Chondrocyte (in vitro differentiated cells): ENCODE results near the gene NDST4. TPM values are rescaled to one million over a fixed set of nuclear protein-coding genes. Genes with fewer than 3 reads are reported as not detected.

Experiments used
- DNase-seq: peaks from one replicate; pipeline ENCODE4 v3.0.0; 2021; ENCODE audit warnings: mixed read lengths, low spot score
- H3K27ac Mint-ChIP-seq: one replicate; pipeline ENCODE4 v1.8.0; 2021; ENCODE audit warnings: mild to moderate bottlenecking, moderate library complexity, mixed read lengths; ENCODE audit not compliant: unreplicated experiment
- H3K27me3 Mint-ChIP-seq: 2 replicates; pipeline ENCODE4 v1.8.0; 2021; ENCODE audit warnings: low read depth, mixed read lengths
- H3K36me3 Mint-ChIP-seq: 2 replicates; pipeline ENCODE4 v1.8.0; 2021; ENCODE audit warnings: low read depth, mixed read lengths
- H3K4me1 Mint-ChIP-seq: 2 replicates; pipeline ENCODE4 v1.8.0; 2021; ENCODE audit warnings: low read depth, mild to moderate bottlenecking, mixed read lengths
- H3K4me3 Mint-ChIP-seq: one replicate; pipeline ENCODE4 v1.8.0; 2021; ENCODE audit warnings: mild to moderate bottlenecking, moderate library complexity, mixed read lengths; ENCODE audit not compliant: unreplicated experiment
- H3K9me3 Mint-ChIP-seq: 2 replicates; pipeline ENCODE4 v1.8.0; 2021; ENCODE audit warnings: low read depth, mixed read lengths
- CTCF ChIP-seq: fragments of 200-600 bp; sonication (generic); IDR thresholded peaks from 2 replicates; pipeline ENCODE4 v1.5.0; 2021; ENCODE audit warnings: antibody characterized with exemption, mild to moderate bottlenecking, moderate library complexity
- total RNA-seq: library from RNA; stranded (reverse); gene quantifications from 3 replicates; pipeline ENCODE4 v1.2.1, GENCODE V29; 2021

Gene NDST4
- total RNA-seq, 1 donor from 2014 or later, result not detected

- no peak for TF ChIP-seq CTCF
- H3K27ac Mint-ChIP-seq, result no peak overlapping the region
- peaks cover 11% of the 10 kb centered on the region for H3K4me1 Mint-ChIP-seq
- no peaks in the 10 kb centered on the region for H3K36me3 Mint-ChIP-seq
- no peak overlapping the region for H3K4me3 Mint-ChIP-seq
- H3K27me3 Mint-ChIP-seq, result no peaks in the 10 kb centered on the region
- H3K9me3 Mint-ChIP-seq, result no peaks in the 10 kb centered on the region
- no peak for DNase-seq
Observed at GRCh38 chr4:114874321-114874720, 239.1 kb downstream of the NDST4 start.

GRCh38 chr4:114870987-114871386 lies 242.4 kb downstream of the NDST4 start:
- Mint-ChIP-seq H3K4me3 (no peak overlapping the region), H3K27ac (no peak overlapping the region), H3K9me3 (no peaks in the 10 kb centered on the region), H3K4me1 (peaks cover 8% of the 10 kb centered on the region), H3K36me3 (no peaks in the 10 kb centered on the region), H3K27me3 (no peaks in the 10 kb centered on the region)
- DNase-seq, result no peak
- no peak for TF ChIP-seq CTCF

- no peak overlapping the region for H3K27ac Mint-ChIP-seq
- H3K36me3 Mint-ChIP-seq, result no peaks in the 10 kb centered on the region
- no peaks in the 10 kb centered on the region for H3K27me3 Mint-ChIP-seq
- H3K4me1 Mint-ChIP-seq, result no peaks in the 10 kb centered on the region
- DNase-seq, result no peak
- no peak overlapping the region for H3K4me3 Mint-ChIP-seq
- TF ChIP-seq CTCF, result no peak
- H3K9me3 Mint-ChIP-seq, result no peaks in the 10 kb centered on the region
Observed at GRCh38 chr4:114866901-114867670, 246.3 kb downstream of the NDST4 start.

GRCh38 chr4:114864060-114864459 lies 249.4 kb downstream of the NDST4 start:
- Mint-ChIP-seq H3K27me3 (no peaks in the 10 kb centered on the region), H3K9me3 (no peaks in the 10 kb centered on the region), H3K4me1 (no peaks in the 10 kb centered on the region), H3K36me3 (no peaks in the 10 kb centered on the region), H3K27ac (no peak overlapping the region), H3K4me3 (no peak overlapping the region)
- no peak for DNase-seq
- TF ChIP-seq CTCF, result no peak

- H3K36me3 Mint-ChIP-seq, result no peaks in the 10 kb centered on the region
- no peaks in the 10 kb centered on the region for H3K4me1 Mint-ChIP-seq
- no peak for DNase-seq
- no peak overlapping the region for H3K27ac Mint-ChIP-seq
- H3K9me3 Mint-ChIP-seq, result no peaks in the 10 kb centered on the region
- no peak overlapping the region for H3K4me3 Mint-ChIP-seq
- no peak for TF ChIP-seq CTCF
- no peaks in the 10 kb centered on the region for H3K27me3 Mint-ChIP-seq
Observed at GRCh38 chr4:114860786-114861185, 252.6 kb downstream of the NDST4 start.
